ENCODE data around the gene DCP2.
A peak's percentile ranks its signal among the peaks of the same experiment; 100 is the strongest.

DCP2 gene

DNA sequence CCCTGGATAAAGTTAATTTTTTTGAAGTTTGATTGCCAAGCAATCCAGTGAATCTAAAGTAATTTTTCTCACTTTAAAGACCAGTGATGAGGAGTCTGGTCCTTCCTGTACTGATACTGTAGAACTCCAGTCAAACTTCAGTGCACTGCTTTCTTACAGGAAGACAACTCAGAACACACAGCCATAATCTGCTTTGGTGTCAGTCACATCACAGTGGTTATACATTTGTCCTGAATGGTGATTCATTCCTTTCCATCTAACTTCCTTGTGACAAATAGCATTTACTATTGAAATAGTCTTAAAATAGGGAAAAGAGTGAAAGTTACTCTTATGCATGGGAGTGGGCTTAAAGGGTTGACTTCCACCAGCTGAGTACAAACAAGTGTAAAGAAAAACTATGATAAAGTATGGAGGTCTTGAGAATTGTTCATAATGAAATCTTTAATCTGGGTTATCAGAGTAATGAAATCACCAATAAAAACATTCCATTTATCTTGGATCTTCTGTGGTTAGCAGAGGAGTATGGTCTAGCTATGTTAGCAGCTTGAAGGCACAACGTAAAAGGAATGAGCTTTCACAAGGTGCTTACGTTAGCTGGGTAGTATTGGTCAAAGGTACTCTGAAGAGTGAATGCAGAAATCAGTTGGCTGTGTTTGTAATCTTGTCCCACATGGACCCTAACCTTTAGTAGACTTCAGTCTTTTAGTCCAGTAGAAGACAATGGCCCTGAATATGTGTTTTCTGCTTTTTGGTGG is 41.5 kb downstream of the DCP2 start:
- DNase-seq (ENCODE audit: low read depth in 1 of 2, low spot score in 1 of 2) = no peak

DNA sequence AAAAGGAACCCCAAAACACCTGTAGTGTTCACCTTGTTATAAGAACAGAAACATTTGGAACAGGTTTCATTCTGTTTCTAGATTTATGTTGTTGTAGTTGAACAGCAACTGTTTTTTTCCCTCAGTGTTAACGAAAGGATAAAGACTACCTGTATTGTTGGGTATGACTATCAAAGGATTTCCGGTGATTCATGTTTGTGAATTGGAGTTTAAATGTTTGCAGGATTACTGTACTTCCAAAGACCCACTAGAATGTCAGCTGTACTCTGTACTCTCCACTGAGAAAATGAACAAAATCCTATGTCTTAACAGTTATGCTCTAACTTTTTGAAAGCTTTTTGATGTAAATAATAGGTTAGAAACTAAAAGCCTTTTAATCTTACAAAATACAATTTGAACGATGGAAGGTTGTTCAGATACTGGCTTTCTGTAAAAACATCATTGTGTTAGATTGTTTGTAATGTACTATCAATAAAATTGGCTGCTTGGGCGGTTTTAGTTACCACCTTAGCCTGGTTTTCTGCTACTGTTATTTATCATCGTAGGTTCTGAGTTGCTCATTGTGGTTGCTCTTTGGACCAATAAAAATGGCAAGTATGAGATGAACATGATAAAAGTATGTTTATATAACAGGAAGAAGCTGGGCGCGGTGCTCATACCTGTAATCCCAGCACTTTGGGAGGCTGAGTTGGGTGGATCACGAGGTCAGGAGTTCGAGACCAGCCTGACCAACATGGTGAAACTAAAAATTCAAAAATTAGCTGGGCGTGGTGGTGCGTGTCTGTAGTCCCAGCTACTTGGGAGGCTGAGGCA is 44.1 kb downstream of the DCP2 start:
- DNase-seq (ENCODE audit: low read depth in 1 of 2, low spot score in 1 of 2) = no peak

- peak in 1 of 2 donors; percentile 27 for DNase-seq (ENCODE audit: low read depth in 1 of 2, low spot score in 1 of 2)
Observed at GRCh38 chr5:113022661-113023060, 46.1 kb downstream of the DCP2 start.

DNA sequence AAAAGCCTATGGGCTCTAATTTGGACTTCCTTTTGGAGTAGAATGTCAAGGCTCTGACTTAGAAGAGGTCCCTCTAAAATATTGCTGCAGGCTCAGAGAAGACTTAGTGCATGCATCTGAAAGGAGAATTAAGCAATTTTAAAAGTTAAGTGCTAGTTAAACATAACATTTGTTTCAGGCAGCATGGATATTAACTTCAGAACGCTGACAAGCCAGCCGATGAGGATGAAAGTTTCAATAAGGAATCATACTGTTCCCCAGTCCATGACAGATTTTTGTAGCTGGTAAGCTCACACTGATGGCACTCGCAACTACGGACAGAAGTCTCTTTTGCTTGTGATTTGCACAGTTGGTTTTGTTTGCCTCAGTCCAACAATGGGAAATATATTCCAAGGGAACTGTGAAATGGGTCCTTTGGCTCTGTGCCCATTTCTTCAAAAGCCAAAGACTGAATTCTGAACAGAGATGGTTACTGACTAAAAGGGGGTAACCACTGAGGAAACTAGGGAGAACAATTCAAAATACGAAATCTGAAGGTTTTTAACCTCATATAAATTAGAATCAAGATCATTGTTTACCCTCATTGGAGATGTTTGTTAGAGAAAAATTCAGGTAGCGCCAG is 47.6 kb downstream of the DCP2 start:
- DNase-seq (ENCODE audit: low read depth in 1 of 2, low spot score in 1 of 2) = no peak

DNA sequence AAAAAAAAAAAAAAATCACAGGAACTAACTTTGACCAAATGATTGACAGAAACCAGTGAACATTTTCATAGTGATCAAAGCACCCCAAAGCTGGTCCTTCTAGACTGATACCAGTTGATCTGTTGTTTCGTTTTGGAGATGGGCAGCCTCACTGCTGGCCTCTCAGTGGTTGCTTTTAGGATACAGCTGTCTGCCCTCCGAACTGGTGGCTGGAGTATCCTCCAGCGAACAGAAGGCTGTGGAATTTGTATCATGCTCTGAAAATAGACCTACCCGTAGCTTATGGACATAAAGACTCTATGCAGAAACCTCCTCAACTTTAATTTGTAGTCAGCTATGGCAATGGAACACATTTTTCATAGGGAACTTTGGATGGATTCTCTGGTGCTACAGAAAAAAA is 49.0 kb downstream of the DCP2 start:
- no peak for DNase-seq (ENCODE audit: low read depth in 1 of 2, low spot score in 1 of 2)

- DNase-seq (ENCODE audit: low read depth in 1 of 2, low spot score in 1 of 2) = no peak
Observed at GRCh38 chr5:113026211-113026610, 49.6 kb downstream of the DCP2 start.

DNA sequence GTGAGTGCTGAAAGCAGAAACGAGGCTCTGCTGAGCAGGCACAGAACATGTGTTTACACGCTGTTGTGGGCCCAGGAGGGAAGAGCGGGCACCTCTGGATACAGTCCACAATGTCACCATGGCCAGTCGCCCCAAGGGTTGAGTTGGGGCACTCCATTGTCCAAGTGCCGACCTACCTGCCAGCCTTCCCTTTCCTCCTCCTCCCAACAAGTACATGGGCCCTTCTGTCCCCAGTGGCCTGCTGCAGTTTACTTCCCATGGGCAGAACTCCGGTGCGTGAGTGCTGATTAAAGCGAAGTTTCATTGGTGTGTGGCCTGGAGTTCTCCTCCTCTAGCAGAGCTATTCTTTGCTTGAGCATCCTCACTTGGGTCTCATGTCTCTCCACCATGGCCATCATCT is 50.4 kb downstream of the DCP2 start:
- no peak for DNase-seq (ENCODE audit: low read depth in 1 of 2, low spot score in 1 of 2)

DNA sequence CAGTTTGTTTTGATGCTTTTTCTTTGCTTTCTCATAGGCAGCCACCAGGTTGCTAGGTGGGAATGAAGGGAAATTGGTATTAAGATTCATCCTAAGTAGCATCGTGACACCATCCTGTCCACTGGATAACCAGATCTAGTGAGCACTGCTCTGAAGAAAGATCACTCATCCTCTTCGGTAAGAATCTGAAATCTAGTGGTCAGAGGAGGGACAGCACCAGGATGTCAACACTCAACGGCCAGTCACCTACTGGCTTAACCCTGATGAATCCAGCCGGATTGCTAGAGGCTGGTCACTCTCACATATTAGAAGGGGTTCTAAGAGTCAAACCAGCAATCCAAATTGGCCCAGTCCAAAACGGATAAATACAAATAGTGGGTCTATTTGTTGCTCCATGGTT is 50.8 kb downstream of the DCP2 start:
- no peak for DNase-seq (ENCODE audit: low read depth in 1 of 2, low spot score in 1 of 2)

- no peak for DNase-seq (ENCODE audit: low read depth in 1 of 2, low spot score in 1 of 2)
Observed at GRCh38 chr5:113029614-113030013, 53.0 kb downstream of the DCP2 start.

DNA sequence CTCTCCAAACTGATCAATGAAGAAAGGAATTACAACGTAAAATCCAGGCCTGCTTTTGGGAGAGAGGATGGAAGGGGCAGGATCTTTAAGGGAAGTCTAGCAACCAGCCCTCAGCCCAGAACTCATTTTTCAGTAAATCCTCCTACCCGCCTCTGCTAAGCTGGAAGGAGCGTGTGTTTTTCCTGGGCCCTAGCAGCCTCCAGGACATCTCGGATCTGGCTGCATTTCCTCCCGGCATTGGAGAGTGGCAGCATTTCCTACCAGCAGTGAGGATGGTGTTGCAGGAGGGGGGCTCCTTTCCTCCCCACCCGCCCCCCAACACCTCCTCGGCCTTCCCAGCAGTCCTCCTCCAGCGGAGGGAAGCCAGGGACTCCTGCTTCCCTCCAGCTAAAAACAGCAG is 54.5 kb downstream of the DCP2 start:
- no peak for DNase-seq (ENCODE audit: low read depth in 1 of 2, low spot score in 1 of 2)

- no peak for DNase-seq (ENCODE audit: low read depth in 1 of 2, low spot score in 1 of 2)
Observed at GRCh38 chr5:113031557-113031956, 55.0 kb downstream of the DCP2 start.

DNA sequence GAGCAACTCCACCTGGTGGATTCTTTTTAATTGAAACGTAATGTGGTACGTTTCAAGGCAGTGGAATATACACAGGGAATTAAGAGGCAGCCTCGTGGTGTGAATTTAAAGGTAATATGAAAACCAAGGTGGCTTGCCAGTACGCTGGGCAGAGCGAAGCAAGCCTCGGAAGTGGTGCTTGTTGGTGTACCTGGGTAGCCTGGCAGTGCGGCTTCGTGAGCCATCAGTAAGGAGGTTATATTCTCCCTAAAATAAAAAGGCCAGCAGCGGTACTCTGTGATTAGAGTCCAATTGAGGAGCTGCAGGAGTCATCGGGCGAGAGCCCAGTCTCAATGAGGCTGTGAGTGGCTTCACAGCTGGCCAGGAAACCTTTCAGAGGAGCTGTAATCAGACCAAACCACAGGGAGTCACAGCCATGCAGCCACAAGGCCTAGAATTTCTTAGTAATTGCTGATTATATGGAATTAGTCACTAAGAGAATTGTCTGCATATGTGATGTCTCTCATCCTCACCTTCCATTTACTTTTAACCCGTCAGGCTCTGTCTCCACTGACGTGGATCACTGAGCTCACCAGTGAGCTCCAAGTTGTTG is 57.7 kb downstream of the DCP2 start:
- no peak for DNase-seq (ENCODE audit: low read depth in 1 of 2, low spot score in 1 of 2)

DNA sequence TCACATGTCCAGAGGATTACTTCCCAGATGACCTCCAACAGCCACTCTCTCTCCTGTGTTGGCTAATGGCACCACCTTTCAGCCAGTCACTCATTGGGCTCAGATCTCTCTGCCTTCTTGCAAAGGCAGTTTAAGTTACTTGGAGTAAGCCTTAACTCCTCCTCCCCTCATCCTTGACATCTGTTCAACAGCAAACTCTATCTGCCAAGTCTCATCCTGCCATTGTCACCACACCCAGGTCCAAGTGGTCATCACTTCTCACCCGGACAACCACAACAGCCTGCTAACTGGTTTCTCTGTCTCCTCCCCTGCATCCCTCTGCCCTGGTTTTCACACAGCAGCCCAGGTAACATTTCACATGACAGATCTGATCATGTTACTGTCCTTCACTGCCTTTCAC is 58.5 kb downstream of the DCP2 start:
- no peak for DNase-seq (ENCODE audit: low read depth in 1 of 2, low spot score in 1 of 2)

DNA sequence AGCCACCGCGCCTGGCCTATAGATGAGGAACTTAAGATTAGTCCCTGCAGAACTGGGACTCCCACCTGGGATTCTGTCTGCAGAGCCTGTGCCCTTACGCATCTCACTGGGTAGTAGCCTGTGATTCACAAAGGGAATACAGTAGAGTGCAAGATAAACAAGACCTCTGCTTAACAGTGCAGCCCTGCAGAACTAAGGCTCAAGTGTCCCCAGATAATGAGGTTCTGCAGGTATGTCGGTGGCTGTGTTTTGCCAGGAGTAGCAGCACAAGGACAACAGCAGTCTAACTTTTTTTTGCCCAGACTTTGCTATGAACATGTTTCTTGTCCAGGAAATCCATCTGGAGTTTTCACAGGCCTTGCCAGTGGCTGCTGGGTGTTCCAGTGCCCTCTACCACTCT is 59.7 kb downstream of the DCP2 start:
- DNase-seq (ENCODE audit: low read depth in 1 of 2, low spot score in 1 of 2) = no peak

- no peak for DNase-seq (ENCODE audit: low read depth in 1 of 2, low spot score in 1 of 2)
Observed at GRCh38 chr5:113036826-113037225, 60.2 kb downstream of the DCP2 start.

GRCh38 chr5:113038136-113038535 is 61.5 kb downstream of the DCP2 start:
- DNase-seq (ENCODE audit: low read depth in 1 of 2, low spot score in 1 of 2) = no peak

DNA sequence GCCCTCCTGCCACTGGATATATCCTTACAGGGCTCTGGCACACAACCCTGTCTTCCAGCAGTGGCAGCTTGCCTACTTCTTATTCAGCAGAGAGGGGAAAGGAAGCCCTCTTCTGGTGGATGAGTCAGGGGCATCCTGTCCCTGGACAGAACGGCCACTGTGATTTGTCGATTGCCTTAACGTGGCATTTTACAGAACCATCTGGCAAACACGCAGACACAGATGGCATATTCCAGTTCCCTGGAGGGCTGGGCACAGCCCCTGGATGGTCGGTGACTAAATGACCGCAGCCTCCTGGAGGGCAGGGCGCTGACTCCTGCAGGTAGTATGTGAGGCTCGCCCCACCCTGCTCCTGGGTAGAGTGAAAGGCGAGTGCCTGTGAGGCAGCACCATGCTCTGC is 62.1 kb downstream of the DCP2 start:
- no peak for DNase-seq (ENCODE audit: low read depth in 1 of 2, low spot score in 1 of 2)

DNA sequence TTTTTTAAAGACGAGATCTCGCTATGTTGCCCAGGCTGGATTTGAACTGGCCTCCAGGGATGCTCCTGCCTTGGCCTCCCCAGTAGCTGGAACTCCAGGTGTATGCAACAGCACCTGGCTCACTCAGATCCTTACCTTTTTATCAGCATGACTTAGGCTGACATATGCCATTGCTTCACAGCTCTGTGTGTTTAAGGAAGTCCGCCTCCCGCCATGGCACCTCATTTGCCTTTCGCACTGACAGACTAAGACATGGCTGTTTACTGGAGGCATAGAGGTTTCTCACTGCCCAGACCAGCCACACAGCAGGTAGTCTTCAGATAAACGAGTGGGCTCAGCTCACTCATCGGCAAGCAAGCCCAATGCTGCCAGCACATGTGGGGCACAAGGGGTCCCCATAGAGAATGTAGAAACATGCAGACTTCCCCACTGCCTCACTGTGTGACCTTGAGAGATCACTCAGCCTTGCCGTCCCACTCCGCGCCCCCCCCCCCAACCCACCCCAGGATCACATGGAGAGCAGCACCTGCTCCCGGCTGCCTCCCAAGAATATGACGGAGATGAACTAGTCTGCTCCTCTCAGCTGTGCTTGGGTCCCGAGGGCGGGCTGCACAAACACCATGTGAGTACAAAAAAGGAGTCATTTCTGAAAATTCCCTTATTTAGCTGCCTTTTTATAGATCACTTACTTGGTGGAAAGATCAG is 62.8 kb downstream of the DCP2 start:
- DNase-seq (ENCODE audit: low read depth in 1 of 2, low spot score in 1 of 2) = no peak

DNA sequence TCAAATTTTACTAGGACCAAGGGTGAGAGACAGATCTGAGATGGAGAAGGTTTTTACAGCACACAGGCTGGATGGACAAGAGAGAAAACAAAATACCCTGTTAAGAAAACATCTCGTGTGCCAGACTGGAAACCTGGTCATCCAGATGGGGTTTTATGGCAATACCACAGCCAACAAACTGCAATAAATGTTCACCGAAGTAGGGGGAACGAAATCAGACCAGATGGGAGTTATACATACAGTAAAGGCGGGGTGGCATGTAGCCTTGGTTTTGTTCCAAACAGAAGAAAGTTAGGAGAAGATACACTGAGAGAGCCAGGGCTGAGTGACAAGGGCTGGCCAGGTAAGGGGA is 63.3 kb downstream of the DCP2 start:
- no peak for DNase-seq (ENCODE audit: low read depth in 1 of 2, low spot score in 1 of 2)

- no peak for DNase-seq (ENCODE audit: low read depth in 1 of 2, low spot score in 1 of 2)
Observed at GRCh38 chr5:113040672-113041260, 64.2 kb downstream of the DCP2 start.
